Adipocyte (in vitro differentiated cells): ENCODE data around the gene VPS37C.

Source experiments
- DNase-seq: peaks from one replicate; pipeline ENCODE4 v3.0.0-alpha.2; 2015; ENCODE audit warnings: low read depth
- H3K27me3 ChIP-seq: replicated peaks from 2 replicates; pipeline ENCODE4 v1.7.0; 2013; ENCODE audit warnings: mild to moderate bottlenecking, low read length, moderate library complexity; ENCODE audit not compliant: control insufficient read depth, insufficient read depth
- H3K36me3 ChIP-seq: 2 replicates; pipeline ENCODE4 v1.7.0; 2013; ENCODE audit warnings: low read length, mild to moderate bottlenecking, moderate library complexity; ENCODE audit not compliant: control insufficient read depth, insufficient read depth, severe bottlenecking
- H3K4me1 ChIP-seq: 2 replicates; pipeline ENCODE4 v1.7.0; 2013; ENCODE audit warnings: mild to moderate bottlenecking, low read length, moderate library complexity; ENCODE audit not compliant: control insufficient read depth, insufficient read depth
- H3K4me3 ChIP-seq: 2 replicates; pipeline ENCODE4 v1.7.0; 2013; ENCODE audit warnings: mild to moderate bottlenecking, low read length, moderate library complexity
- H3K9ac ChIP-seq: 2 replicates; pipeline ENCODE4 v1.7.0; 2013; ENCODE audit warnings: mild to moderate bottlenecking, low read length, moderate library complexity
- H3K9me3 ChIP-seq: 2 replicates; pipeline ENCODE4 v1.7.0; 2013; ENCODE audit warnings: mild to moderate bottlenecking, low read length, moderate library complexity; ENCODE audit not compliant: control insufficient read depth

VPS37C gene

GRCh38 chr11:61163714-61164605, 2.7 kb upstream of the VPS37C start:
- peaks cover 25% of the 10 kb centered on the region for H3K4me1 ChIP-seq
- peaks cover 3% of the 10 kb centered on the region for H3K9me3 ChIP-seq
- peaks cover 10% of the 10 kb centered on the region for H3K27me3 ChIP-seq
- no peak overlapping the region for H3K9ac ChIP-seq
- no peaks in the 10 kb centered on the region for H3K36me3 ChIP-seq
- no peak overlapping the region for H3K4me3 ChIP-seq
- no peak for DNase-seq

GRCh38 chr11:61163021-61163420, 1.8 kb upstream of the VPS37C start:
- peaks cover 34% of the 10 kb centered on the region for H3K4me1 ChIP-seq
- no peaks in the 10 kb centered on the region for H3K9me3 ChIP-seq
- H3K4me3 ChIP-seq, result no peak overlapping the region
- H3K27me3 ChIP-seq, result peaks cover 6% of the 10 kb centered on the region
- no peak overlapping the region for H3K9ac ChIP-seq
- H3K36me3 ChIP-seq, result no peaks in the 10 kb centered on the region
- DNase-seq, result no peak

- H3K4me1 ChIP-seq, result peaks cover 35% of the 10 kb centered on the region
- H3K27me3 ChIP-seq, result peaks cover 6% of the 10 kb centered on the region
- peak overlapping the region; percentile 95 for H3K4me3 ChIP-seq
- H3K9ac ChIP-seq, result peak overlapping the region; percentile 91
- DNase-seq, result no peak
- peaks cover under 1% of the 10 kb centered on the region for H3K36me3 ChIP-seq
- H3K9me3 ChIP-seq, result no peaks in the 10 kb centered on the region
These were observed 1.1 kb upstream of the VPS37C start for GRCh38 chr11:61162092-61162941.

GRCh38 chr11:61160487-61161189, 588 bp downstream of the VPS37C start:
- peaks cover 6% of the 10 kb centered on the region for H3K27me3 ChIP-seq
- H3K9me3 ChIP-seq, result peaks cover under 1% of the 10 kb centered on the region
- H3K36me3 ChIP-seq, result peaks cover 4% of the 10 kb centered on the region
- peaks cover 35% of the 10 kb centered on the region for H3K4me1 ChIP-seq
- H3K9ac ChIP-seq, result peak overlapping the region; percentile 91
- DNase-seq, result peak; percentile 21
- peak overlapping the region; percentile 95 for H3K4me3 ChIP-seq

- peak overlapping the region; percentile 58 for H3K4me3 ChIP-seq
- DNase-seq, result peak; percentile 59
These were observed 2.4 kb downstream of the VPS37C start for GRCh38 chr11:61158691-61159381.

GRCh38 chr11:61157743-61158142, 3.5 kb downstream of the VPS37C start:
- DNase-seq, result no peak
- H3K27me3 ChIP-seq, result no peaks in the 10 kb centered on the region
- peaks cover 51% of the 10 kb centered on the region for H3K4me1 ChIP-seq
- no peak overlapping the region for H3K4me3 ChIP-seq
- H3K9ac ChIP-seq, result no peak overlapping the region
- peaks cover 12% of the 10 kb centered on the region for H3K9me3 ChIP-seq
- peaks cover 4% of the 10 kb centered on the region for H3K36me3 ChIP-seq

More at GRCh38 chr11:61158691-61159381, 2.4 kb downstream of the VPS37C start:
- peak overlapping the region; percentile 58 for H3K9ac ChIP-seq
- H3K9me3 ChIP-seq, result peaks cover 12% of the 10 kb centered on the region
- H3K27me3 ChIP-seq, result no peaks in the 10 kb centered on the region
- peaks cover 40% of the 10 kb centered on the region for H3K4me1 ChIP-seq
- peaks cover 4% of the 10 kb centered on the region for H3K36me3 ChIP-seq

- H3K4me3 ChIP-seq, result no peak overlapping the region
- peaks cover 4% of the 10 kb centered on the region for H3K36me3 ChIP-seq
- DNase-seq, result no peak
- no peaks in the 10 kb centered on the region for H3K27me3 ChIP-seq
- peaks cover 12% of the 10 kb centered on the region for H3K9me3 ChIP-seq
- H3K4me1 ChIP-seq, result peaks cover 50% of the 10 kb centered on the region
- no peak overlapping the region for H3K9ac ChIP-seq
These were observed 5.5 kb downstream of the VPS37C start for GRCh38 chr11:61155741-61156140.

- Histone ChIP-seq H3K4me1 (peaks cover 46% of the 10 kb centered on the region), H3K4me3 (no peak overlapping the region), H3K27me3 (no peaks in the 10 kb centered on the region), H3K36me3 (peaks cover 4% of the 10 kb centered on the region), H3K9me3 (peaks cover 12% of the 10 kb centered on the region), H3K9ac (no peak overlapping the region)
- no peak for DNase-seq
These were observed 5.9 kb downstream of the VPS37C start for GRCh38 chr11:61155312-61155711.

GRCh38 chr11:61154528-61154927, 6.7 kb downstream of the VPS37C start:
- no peaks in the 10 kb centered on the region for H3K27me3 ChIP-seq
- no peak overlapping the region for H3K4me3 ChIP-seq
- H3K4me1 ChIP-seq, result peaks cover 47% of the 10 kb centered on the region
- peaks cover 12% of the 10 kb centered on the region for H3K9me3 ChIP-seq
- peaks cover 4% of the 10 kb centered on the region for H3K36me3 ChIP-seq
- DNase-seq, result no peak
- no peak overlapping the region for H3K9ac ChIP-seq

GRCh38 chr11:61153593-61154095, 7.6 kb downstream of the VPS37C start:
- Histone ChIP-seq H3K4me3 (peak overlapping the region; percentile 25), H3K9me3 (peaks cover 12% of the 10 kb centered on the region), H3K27me3 (no peaks in the 10 kb centered on the region), H3K4me1 (peaks cover 40% of the 10 kb centered on the region), H3K36me3 (peaks cover 4% of the 10 kb centered on the region), H3K9ac (peak overlapping the region; percentile 61)
- DNase-seq, result peak; percentile 56
